ENCODE data around the gene ST8SIA5. TPM values are rescaled to one million over a fixed set of nuclear protein-coding genes. Genes with fewer than 3 reads are reported as not detected.
A peak's percentile ranks its signal among the peaks of the same experiment; 100 is the strongest.

Gene ST8SIA5
- total RNA-seq, 1 donor: 0.90 TPM

- H3K4me3 ChIP-seq (ENCODE audit: low read depth, low read length): no peak overlapping the region
- peak; percentile 74 for DNase-seq (ENCODE audit: low read depth)
- TF ChIP-seq, protein P1, sequence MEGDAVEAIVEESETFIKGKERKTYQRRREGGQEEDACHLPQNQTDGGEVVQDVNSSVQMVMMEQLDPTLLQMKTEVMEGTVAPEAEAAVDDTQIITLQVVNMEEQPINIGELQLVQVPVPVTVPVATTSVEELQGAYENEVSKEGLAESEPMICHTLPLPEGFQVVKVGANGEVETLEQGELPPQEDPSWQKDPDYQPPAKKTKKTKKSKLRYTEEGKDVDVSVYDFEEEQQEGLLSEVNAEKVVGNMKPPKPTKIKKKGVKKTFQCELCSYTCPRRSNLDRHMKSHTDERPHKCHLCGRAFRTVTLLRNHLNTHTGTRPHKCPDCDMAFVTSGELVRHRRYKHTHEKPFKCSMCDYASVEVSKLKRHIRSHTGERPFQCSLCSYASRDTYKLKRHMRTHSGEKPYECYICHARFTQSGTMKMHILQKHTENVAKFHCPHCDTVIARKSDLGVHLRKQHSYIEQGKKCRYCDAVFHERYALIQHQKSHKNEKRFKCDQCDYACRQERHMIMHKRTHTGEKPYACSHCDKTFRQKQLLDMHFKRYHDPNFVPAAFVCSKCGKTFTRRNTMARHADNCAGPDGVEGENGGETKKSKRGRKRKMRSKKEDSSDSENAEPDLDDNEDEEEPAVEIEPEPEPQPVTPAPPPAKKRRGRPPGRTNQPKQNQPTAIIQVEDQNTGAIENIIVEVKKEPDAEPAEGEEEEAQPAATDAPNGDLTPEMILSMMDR (IDR thresholded peaks at IDR 0.05; ENCODE audit: insufficient read depth, low read length): no peak
These were observed 38.1 kb downstream of the ST8SIA5 start for GRCh38 chr18:46718501-46719341.

GRCh38 chr18:46716827-46717226, 40.0 kb downstream of the ST8SIA5 start:
- no peak overlapping the region for H3K4me3 ChIP-seq (ENCODE audit: low read depth, low read length)
- TF ChIP-seq, protein P1 (IDR thresholded peaks at IDR 0.05; ENCODE audit: insufficient read depth, low read length): no peak
- DNase-seq (ENCODE audit: low read depth): no peak

DNA sequence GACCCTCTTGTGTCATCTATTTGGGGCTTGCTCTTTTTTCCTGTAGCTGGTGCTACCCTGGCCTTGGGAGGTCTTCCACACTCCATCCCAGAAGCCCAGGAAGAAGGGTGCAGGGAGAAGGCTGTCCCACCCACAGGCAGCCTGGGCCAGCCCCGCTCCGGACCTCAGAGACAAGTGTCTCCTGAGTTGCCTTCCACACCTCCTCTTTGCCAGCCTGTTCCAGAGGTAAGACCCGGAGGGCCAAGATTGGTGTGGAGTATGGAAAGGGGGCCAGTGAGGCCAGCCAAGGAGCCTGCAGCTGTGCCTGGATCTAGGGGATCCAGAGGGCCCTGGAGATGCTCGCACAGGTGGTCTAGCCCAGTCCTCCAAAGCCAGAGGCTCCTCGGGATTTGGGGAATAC, 40.5 kb downstream of the ST8SIA5 start:
- DNase-seq (ENCODE audit: low read depth): no peak
- TF ChIP-seq, protein P1 (IDR thresholded peaks at IDR 0.05; ENCODE audit: insufficient read depth, low read length): no peak
- H3K4me3 ChIP-seq (ENCODE audit: low read depth, low read length): no peak overlapping the region

- H3K4me3 ChIP-seq (ENCODE audit: low read depth, low read length): no peak overlapping the region
- TF ChIP-seq, protein P1 (IDR thresholded peaks at IDR 0.05; ENCODE audit: insufficient read depth, low read length): no peak
- no peak for DNase-seq (ENCODE audit: low read depth)
These were observed 41.8 kb downstream of the ST8SIA5 start for GRCh38 chr18:46715062-46715461.

- DNase-seq (ENCODE audit: low read depth): peak; percentile 84
- TF ChIP-seq, protein P1 (IDR thresholded peaks at IDR 0.05; ENCODE audit: insufficient read depth, low read length): no peak
- no peak overlapping the region for H3K4me3 ChIP-seq (ENCODE audit: low read depth, low read length)
These were observed 44.4 kb downstream of the ST8SIA5 start for GRCh38 chr18:46712406-46712805.

DNA sequence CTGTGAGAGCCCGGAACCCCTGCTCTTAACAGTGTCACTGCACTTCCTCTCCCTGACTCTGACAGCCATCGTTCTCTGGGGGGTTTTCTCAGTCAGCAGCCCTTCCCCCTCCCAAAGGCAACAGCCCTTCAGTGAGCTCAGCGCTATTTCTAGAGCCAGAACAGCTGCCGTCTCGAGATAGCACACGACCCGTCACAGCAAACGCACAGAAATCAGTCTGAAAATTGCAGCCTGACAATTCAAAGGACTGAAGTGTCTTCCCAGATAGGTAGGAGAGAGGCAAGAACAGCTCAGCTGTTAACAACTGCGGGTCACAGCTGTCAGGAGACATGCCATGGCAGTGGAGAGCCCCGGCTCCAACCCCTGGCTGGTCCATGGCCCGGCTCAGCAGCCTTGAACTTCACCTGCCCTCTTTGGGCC, 45.4 kb downstream of the ST8SIA5 start:
- TF ChIP-seq, protein P1 (IDR thresholded peaks at IDR 0.05; ENCODE audit: insufficient read depth, low read length): no peak
- no peak for DNase-seq (ENCODE audit: low read depth)
- H3K4me3 ChIP-seq (ENCODE audit: low read depth, low read length): no peak overlapping the region

All from fibroblast of the aortic adventitia (primary cell).